HCT116 (cell line): ENCODE results near the gene ARHGEF16. TPM values are rescaled to one million over a fixed set of nuclear protein-coding genes. Genes with fewer than 3 reads are reported as not detected.

Experiments used
- ATAC-seq: fragments of 200-7000 bp; cut with Tn5 transposase; 2 replicates; pipeline ENCODE4 v1.9.1; 2020; ENCODE audit warnings: mild to moderate bottlenecking, moderate library complexity
- BruUV-seq: library from RNA; stranded (reverse); fragments of 400-500 nt; replicated peaks from 2 replicates; lab custom pipeline; 2021; lab: Mats Ljungman, UMichigan
- CTCF ChIA-PET: fragments of 300-600 bp; sonication (Branson Sonifier 250); formaldehyde crosslinking; loops from one replicate; lab custom pipeline; 2021; ENCODE audit warnings: antibody characterized with exemption; lab: Charles Lee
- POLR2A ChIA-PET: fragments of 300-600, 350-600 bp; sonication (Branson Sonifier 250); formaldehyde crosslinking; loops from one replicate; lab custom pipeline; 2021; ENCODE audit warnings: antibody characterized with exemption; lab: Charles Lee
- RAD21 ChIA-PET, 2 experiments: fragments of 300-600 bp; sonication (Branson Sonifier 250); formaldehyde crosslinking; loops; one replicate each; lab custom pipeline; 2023; ENCODE audit warnings: low total read pairs in 2 of 2; ENCODE audit not compliant: uncharacterized antibody in 2 of 2, unreplicated experiment in 2 of 2, low non-redundant PET in 1 of 2; lab: Charles Lee
- DNase-seq: peaks from one replicate; pipeline ENCODE4 v3.0.0-alpha.2; 2010; ENCODE audit warnings: low read depth, low spot score
- H2AFZ ChIP-seq: fragments of 200-600 bp; shearing (Covaris generic), sonication (generic); 2 replicates; pipeline ENCODE4 v1.6.1; 2017; ENCODE audit warnings: low read depth, mixed run types, mixed read lengths, antibody characterized with exemption, low read length; ENCODE audit not compliant: poor library complexity, severe bottlenecking
- H3K27ac ChIP-seq: 2 replicates; pipeline ENCODE4 v1.5.1; 2012; ENCODE audit warnings: low read depth, low read length
- H3K27me3 ChIP-seq: fragments of 200-600 bp; sonication (generic); 2 replicates; pipeline ENCODE4 v1.6.1; 2016; ENCODE audit warnings: mixed run types, low read length, mixed read lengths; ENCODE audit not compliant: insufficient read depth
- H3K36me3 ChIP-seq, 2 experiments: fragments of 200-500 bp in 1 of 2; fragments of 200-600 bp in 1 of 2; sonication (Bioruptor generic) in 1 of 2; sonication (generic) in 1 of 2; 2 replicates each; pipeline versions ENCODE4 v1.5.1 to v1.6.1; 2014 to 2016; ENCODE audit warnings: low read length in 2 of 2, inconsistent platforms in 1 of 2, mixed read lengths in 1 of 2, mixed run types in 1 of 2; ENCODE audit not compliant: insufficient read depth in 2 of 2, control insufficient read depth in 1 of 2
- H3K4me1 ChIP-seq, 2 experiments: fragments of 200-600 bp in 1 of 2; sonication (generic) in 1 of 2; 2 replicates each; pipeline versions ENCODE4 v1.5.1 to v1.6.1; 2012 to 2017; ENCODE audit warnings: low read length in 2 of 2, inconsistent platforms in 1 of 2, mild to moderate bottlenecking in 1 of 2, mixed read lengths in 1 of 2, mixed run types in 1 of 2, moderate library complexity in 1 of 2; ENCODE audit not compliant: insufficient read depth in 2 of 2, control insufficient read depth in 1 of 2
- H3K4me2 ChIP-seq: fragments of 200-600 bp; sonication (generic); 2 replicates; pipeline ENCODE4 v1.6.1; 2017; ENCODE audit warnings: mixed run types, low read length, mixed read lengths
- H3K4me3 ChIP-seq, 2 experiments: fragments of 200-600 bp in 1 of 2; sonication (generic) in 1 of 2; replicated peaks in 1 of 2; 2 replicates each; pipeline ENCODE4 v1.5.1; 2011 to 2016; ENCODE audit warnings: low read length in 2 of 2, control low read depth in 1 of 2, low read depth in 1 of 2, mild to moderate bottlenecking in 1 of 2, mixed read lengths in 1 of 2, mixed run types in 1 of 2
- H3K79me2 ChIP-seq: fragments of 200-600 bp; sonication (generic); 2 replicates; pipeline ENCODE4 v1.6.1; 2017; ENCODE audit warnings: mild to moderate bottlenecking, mixed run types, low read length, moderate library complexity, mixed read lengths; ENCODE audit not compliant: insufficient read depth
- H3K9ac ChIP-seq: fragments of 200-600 bp; sonication (generic); 2 replicates; pipeline ENCODE4 v1.6.1; 2016; ENCODE audit warnings: low read length, mixed read lengths
- H3K9me2 ChIP-seq: fragments of 200-600 bp; sonication (generic), shearing (Covaris generic); 2 replicates; pipeline ENCODE4 v1.6.1; 2017; ENCODE audit warnings: mixed run types, mild to moderate bottlenecking, moderate library complexity; ENCODE audit not compliant: insufficient read depth
- H3K9me3 ChIP-seq, 2 experiments: fragments of 200-500 bp in 1 of 2; fragments of 200-600 bp in 1 of 2; sonication (Bioruptor generic) in 1 of 2; sonication (generic) in 1 of 2; 2 replicates each; pipeline ENCODE4 v1.6.1; 2014 to 2017; ENCODE audit warnings: low read length in 2 of 2, mixed read lengths in 2 of 2, inconsistent platforms in 1 of 2, low read depth in 1 of 2, mild to moderate bottlenecking in 1 of 2, mixed run types in 1 of 2, moderate library complexity in 1 of 2; ENCODE audit not compliant: control insufficient read depth in 1 of 2, insufficient read depth in 1 of 2
- H4K20me1 ChIP-seq: fragments of 200-600 bp; sonication (generic), shearing (Covaris generic); 2 replicates; pipeline ENCODE4 v1.6.1; 2017; ENCODE audit warnings: mixed run types, mild to moderate bottlenecking, moderate library complexity; ENCODE audit not compliant: insufficient read depth
- CEBPB ChIP-seq: IDR thresholded peaks from 2 replicates; pipeline ENCODE4 v1.6.1; 2012; ENCODE audit warnings: low read depth
- CTCF ChIP-seq, 3 experiments: fragments of 200-600 bp in 1 of 3; sonication (generic) in 1 of 3; IDR thresholded peaks in 2 of 3; conservative IDR thresholded peaks in 1 of 3; 2 replicates each; pipeline ENCODE4 v1.5.1; 2012 to 2017; ENCODE audit warnings: low read depth in 2 of 3, low read length in 2 of 3, antibody characterized with exemption in 1 of 3, borderline replicate concordance in 1 of 3, control low read depth in 1 of 3, mild to moderate bottlenecking in 1 of 3, mixed read lengths in 1 of 3, mixed run types in 1 of 3, moderate library complexity in 1 of 3; ENCODE audit not compliant: insufficient read depth in 1 of 3
- FOSL1 ChIP-seq: IDR thresholded peaks from 2 replicates; pipeline ENCODE4 v1.6.1; 2012; ENCODE audit warnings: low read depth
- SP1 ChIP-seq: IDR thresholded peaks from 2 replicates; pipeline ENCODE4 v1.6.1; 2012; ENCODE audit warnings: low read depth
- ZFX ChIP-seq: fragments of 450-650 bp; IDR thresholded peaks from 2 replicates; pipeline ENCODE4 v1.6.1; 2017
- ZNF274 ChIP-seq: fragments of 200-500 bp; sonication (Bioruptor generic); IDR thresholded peaks from 2 replicates; pipeline ENCODE4 v1.6.1; 2014; ENCODE audit warnings: mild to moderate bottlenecking, low read depth, low read length, inconsistent platforms
- intact Hi-C: fragments of 100-400 bp; cut with micrococcal nuclease; formaldehyde crosslinking; loops from 2 replicates; pipeline ENCODE4 v1.10.0; 2022
- total RNA-seq: library from RNA; stranded (reverse); gene quantifications from one replicate; pipeline ENCODE4 v1.2.1, GENCODE V29; 2021; ENCODE audit not compliant: unreplicated experiment
- TF ChIP-seq, protein P1 (sequence below): IDR thresholded peaks from 2 replicates; pipeline ENCODE4 v1.6.1; 2011; ENCODE audit warnings: mild to moderate bottlenecking, low read length, moderate library complexity; ENCODE audit not compliant: insufficient replicate concordance; ENCODE audit errors: extremely low read depth
- TF ChIP-seq, protein P2 (sequence below): IDR thresholded peaks from 2 replicates; pipeline ENCODE4 v1.6.1; 2012

ARHGEF16 gene
- total RNA-seq, 1 experiment from 2014 or later = 37.4 TPM

DNA sequence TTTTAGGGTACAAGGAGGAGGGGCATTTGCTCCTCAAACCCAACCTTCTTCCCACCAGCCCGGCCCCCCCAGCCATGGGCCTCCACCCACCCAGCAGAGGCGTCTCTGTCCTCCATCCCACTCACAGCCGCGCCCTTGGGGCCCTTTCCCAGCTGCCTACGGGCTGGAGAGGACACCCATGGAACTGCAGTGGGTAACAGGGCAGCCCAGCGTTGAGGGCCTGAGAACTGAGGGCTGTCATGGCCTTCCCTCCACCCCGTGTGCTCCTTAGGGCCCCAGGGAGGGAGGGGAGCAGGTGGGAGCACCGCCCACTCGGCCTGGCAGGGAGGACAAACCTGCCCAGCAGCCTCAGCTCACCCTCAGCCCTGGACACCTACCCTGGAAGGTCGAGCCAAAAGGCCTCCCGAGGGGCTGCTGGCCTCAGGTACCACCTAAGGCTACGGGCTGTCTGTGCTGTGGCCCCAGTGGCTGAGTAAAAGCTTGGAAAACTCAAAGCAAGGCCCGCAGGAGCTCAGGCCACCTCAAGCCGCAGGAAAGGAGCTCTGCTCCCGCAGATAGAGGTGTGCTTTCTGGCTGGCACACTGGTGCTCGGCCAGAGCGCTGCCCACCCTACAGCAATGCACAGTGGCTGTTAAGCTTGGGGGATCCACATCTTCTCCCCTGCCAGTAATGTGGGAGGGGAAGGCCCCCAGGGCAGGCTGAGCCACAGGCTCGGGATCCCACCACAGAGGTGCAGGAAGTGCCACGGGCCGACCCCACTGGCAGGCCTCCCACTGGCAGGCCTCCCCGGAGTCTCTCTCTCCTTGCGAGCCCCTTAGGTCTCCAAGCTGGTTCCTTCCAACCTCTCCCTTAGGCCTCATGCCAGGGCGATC, 2.2 kb upstream of the ARHGEF16 start:
- no peak overlapping the region for H2AFZ ChIP-seq
- H4K20me1 ChIP-seq = no peaks in the 10 kb centered on the region
- ChIA-PET RAD21 (interaction anchor here (0.6 to 1.8 kb wide), 12 partner anchors 19 to 169 kb away, joined by 3 to 10 read pairs (median 6); no protein-coding TSS in a partner anchor), CTCF (interaction anchor here (0.6 to 2.5 kb wide), 29 partner anchors 10 to 630 kb away, joined by 3 to 136 read pairs (median 5); partner anchors contain the start of genes LRRC47 and TPRG1L), POLR2A (interaction anchor here (0.7 to 1.3 kb wide), 3 partner anchors 30 to 272 kb away, joined by 3 to 6 read pairs (median 4); no protein-coding TSS in a partner anchor)
- DNase-seq (no peak), ATAC-seq (no peak)
- H3K4me3 ChIP-seq = no peak overlapping the region
- no peak for TF ChIP-seq CTCF (IDR thresholded peaks at IDR 0.05 in 2 of 3, conservative IDR thresholded peaks at IDR 0.05 in 1 of 3; ENCODE audit: borderline replicate concordance in 1 of 3, insufficient read depth in 1 of 3, low read depth in 2 of 3, low read length in 2 of 3)
- TF ChIP-seq SP1 = no peak
- TF ChIP-seq CEBPB = no peak
- H3K4me2 ChIP-seq = no peak overlapping the region
- H3K27ac ChIP-seq = no peak overlapping the region
- no TSS peak for BruUV-seq
- no peaks in the 10 kb centered on the region for H3K9me2 ChIP-seq
- no peaks in the 10 kb centered on the region for H3K27me3 ChIP-seq
- no peak overlapping the region for H3K9ac ChIP-seq
- intact Hi-C loops = loop anchor here (5.0 kb wide), 3 partner anchors 270 to 405 kb away; partner anchors contain the start of genes CEP104 and DFFB
- H3K79me2 ChIP-seq = peaks cover 15% of the 10 kb centered on the region
- no peaks in the 10 kb centered on the region for H3K9me3 ChIP-seq
- peaks cover 14 to 27% of the 10 kb centered on the region in 2 experiments for H3K4me1 ChIP-seq
- H3K36me3 ChIP-seq = no peaks in the 10 kb centered on the region

DNA sequence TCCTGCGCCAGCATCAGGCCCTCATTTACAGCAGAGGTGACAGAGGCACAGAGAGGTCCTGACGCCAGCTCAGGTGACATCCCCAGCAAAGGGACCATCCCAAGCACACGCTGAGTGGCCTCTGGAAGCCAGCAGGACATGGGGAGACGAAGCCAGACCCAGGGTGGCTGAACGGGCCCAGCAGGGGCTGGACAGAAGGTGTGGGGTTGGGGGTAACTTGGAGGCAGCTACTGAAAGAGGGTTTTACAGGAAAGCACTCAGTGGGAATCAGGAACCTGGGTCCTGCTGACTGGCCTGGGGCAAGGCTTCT, 1.6 kb upstream of the ARHGEF16 start:
- Histone ChIP-seq H3K9me2 (no peaks in the 10 kb centered on the region), H3K4me1 (peaks cover 14 to 27% of the 10 kb centered on the region in 2 experiments), H3K4me2 (peak overlapping the region; percentile 73; the same call in 1 of the 2 replicates), H3K9me3 (no peaks in the 10 kb centered on the region), H3K79me2 (peaks cover 15% of the 10 kb centered on the region), H3K27ac (no peak overlapping the region), H4K20me1 (no peaks in the 10 kb centered on the region), H3K9ac (no peak overlapping the region), H3K4me3 (no peak overlapping the region), H3K36me3 (no peaks in the 10 kb centered on the region), H3K27me3 (no peaks in the 10 kb centered on the region), H2AFZ (no peak overlapping the region)
- BruUV-seq = no TSS peak
- no peak for DNase-seq
- ATAC-seq = no peak
- CTCF ChIA-PET = interaction anchor here (0.6 to 2.5 kb wide), 30 partner anchors 10 to 631 kb away, joined by 3 to 136 read pairs (median 5); partner anchors contain the start of genes LRRC47 and TPRG1L
- intact Hi-C loops = loop anchor here (1.0 to 5.0 kb wide), 5 partner anchors 31 to 404 kb away; partner anchors contain the start of genes CEP104 and DFFB
- POLR2A ChIA-PET = interaction anchor here (0.7 to 1.3 kb wide), 3 partner anchors 29 to 272 kb away, joined by 3 to 6 read pairs (median 4); no protein-coding TSS in a partner anchor
- RAD21 ChIA-PET = interaction anchor here (0.6 to 1.8 kb wide), 13 partner anchors 19 to 272 kb away, joined by 3 to 10 read pairs (median 5); no protein-coding TSS in a partner anchor
- TF ChIP-seq SP1 (no peak), ZFX (no peak), ZNF274 (no peak), CTCF (IDR thresholded peaks at IDR 0.05 in 2 of 3, conservative IDR thresholded peaks at IDR 0.05 in 1 of 3; ENCODE audit: borderline replicate concordance in 1 of 3, insufficient read depth in 1 of 3, low read depth in 2 of 3, low read length in 2 of 3) (no peak), FOSL1 (no peak), CEBPB (no peak)
- TF ChIP-seq, protein P1, sequence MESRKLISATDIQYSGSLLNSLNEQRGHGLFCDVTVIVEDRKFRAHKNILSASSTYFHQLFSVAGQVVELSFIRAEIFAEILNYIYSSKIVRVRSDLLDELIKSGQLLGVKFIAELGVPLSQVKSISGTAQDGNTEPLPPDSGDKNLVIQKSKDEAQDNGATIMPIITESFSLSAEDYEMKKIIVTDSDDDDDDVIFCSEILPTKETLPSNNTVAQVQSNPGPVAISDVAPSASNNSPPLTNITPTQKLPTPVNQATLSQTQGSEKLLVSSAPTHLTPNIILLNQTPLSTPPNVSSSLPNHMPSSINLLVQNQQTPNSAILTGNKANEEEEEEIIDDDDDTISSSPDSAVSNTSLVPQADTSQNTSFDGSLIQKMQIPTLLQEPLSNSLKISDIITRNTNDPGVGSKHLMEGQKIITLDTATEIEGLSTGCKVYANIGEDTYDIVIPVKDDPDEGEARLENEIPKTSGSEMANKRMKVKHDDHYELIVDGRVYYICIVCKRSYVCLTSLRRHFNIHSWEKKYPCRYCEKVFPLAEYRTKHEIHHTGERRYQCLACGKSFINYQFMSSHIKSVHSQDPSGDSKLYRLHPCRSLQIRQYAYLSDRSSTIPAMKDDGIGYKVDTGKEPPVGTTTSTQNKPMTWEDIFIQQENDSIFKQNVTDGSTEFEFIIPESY = no peak
- TF ChIP-seq, protein P2, sequence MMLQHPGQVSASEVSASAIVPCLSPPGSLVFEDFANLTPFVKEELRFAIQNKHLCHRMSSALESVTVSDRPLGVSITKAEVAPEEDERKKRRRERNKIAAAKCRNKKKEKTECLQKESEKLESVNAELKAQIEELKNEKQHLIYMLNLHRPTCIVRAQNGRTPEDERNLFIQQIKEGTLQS = no peak
